HG02973 (cell line): Measurements from ENCODE around the gene TGFBR2.
A peak's percentile ranks its signal among the peaks of the same experiment; 100 is the strongest.
"Not testable (repeated sequence)": the region's sequence is repeated elsewhere in the genome, so short reads cannot be mapped to it uniquely, and the experiment has no call there.

Experiments used
- ATAC-seq: cut with Tn5 transposase; IDR thresholded peaks from one replicate; pipeline ENCODE4 v1.9.1; 2021; ENCODE audit warnings: moderate library complexity; ENCODE audit not compliant: unreplicated experiment

TGFBR2 gene

GRCh38 chr3:30655187-30655812 lies 48.9 kb downstream of the TGFBR2 start:
- no peak for ATAC-seq

- ATAC-seq, result no peak
Measured at GRCh38 chr3:30656624-30657141, 50.3 kb downstream of the TGFBR2 start.

DNA sequence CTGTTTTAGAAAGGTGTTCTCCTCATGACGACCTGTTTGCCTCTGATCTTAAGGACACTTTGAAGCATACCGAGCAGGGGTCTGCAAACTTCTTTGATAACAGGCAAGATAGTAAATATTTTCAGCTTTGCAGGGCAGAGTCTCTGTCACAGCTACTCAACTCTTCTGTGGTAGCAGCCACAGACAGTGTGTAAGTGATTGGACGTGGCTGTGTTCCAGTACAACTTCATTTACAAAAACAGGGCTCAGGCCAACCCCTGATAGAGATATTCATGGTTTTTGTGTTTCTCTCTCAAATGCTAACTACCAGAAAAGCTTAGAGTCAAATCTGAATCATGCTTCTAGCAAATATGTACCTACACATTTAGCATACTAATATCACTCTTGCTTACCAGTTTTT lies 51.5 kb downstream of the TGFBR2 start:
- peak; percentile 39 for ATAC-seq

DNA sequence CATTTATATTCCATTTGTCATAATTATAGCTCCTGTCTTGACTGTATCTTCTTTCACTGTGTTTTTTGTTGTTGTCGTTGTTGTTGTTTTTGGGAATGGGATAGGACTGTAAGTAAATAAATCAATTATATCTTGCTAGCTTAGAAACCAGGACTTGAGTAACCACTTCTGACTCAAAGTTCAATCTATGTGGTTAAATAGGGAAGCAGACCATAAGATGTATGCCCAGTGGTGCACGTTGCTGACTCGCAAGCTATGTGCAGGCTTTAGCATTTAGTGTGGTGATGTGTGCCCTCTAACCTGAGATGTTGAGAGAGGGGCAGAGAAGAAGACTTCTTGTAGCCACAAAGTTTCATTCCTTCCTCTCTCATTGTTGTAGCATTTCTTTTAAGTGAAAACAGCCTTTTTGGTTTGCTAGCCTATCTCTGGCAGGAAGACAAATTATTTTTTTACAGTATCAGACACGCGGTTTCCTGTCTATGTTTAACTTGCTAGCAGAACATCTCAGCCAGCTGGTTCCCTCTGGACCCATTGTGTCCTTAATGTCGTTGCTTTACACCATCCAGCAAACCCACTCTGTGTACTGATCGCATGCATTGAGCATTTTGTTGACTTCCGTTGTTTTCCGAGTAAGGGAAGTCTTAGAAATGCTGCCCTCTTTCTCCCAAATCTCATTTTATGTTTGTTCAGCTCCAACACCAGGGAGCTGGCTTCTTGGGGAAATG lies 52.1 kb downstream of the TGFBR2 start:
- peak; percentile 82 for ATAC-seq

- ATAC-seq, result no peak
Measured at GRCh38 chr3:30659270-30660130, 53.1 kb downstream of the TGFBR2 start.

- no peak for ATAC-seq
Measured at GRCh38 chr3:30660136-30660535, 53.7 kb downstream of the TGFBR2 start.

- ATAC-seq, result no peak
Measured at GRCh38 chr3:30660656-30661055, 54.3 kb downstream of the TGFBR2 start.

- no peak for ATAC-seq
Measured at GRCh38 chr3:30661098-30661873, 54.9 kb downstream of the TGFBR2 start.

- ATAC-seq, result no peak
Measured at GRCh38 chr3:30662836-30663235, 56.4 kb downstream of the TGFBR2 start.

- no peak for ATAC-seq
Measured at GRCh38 chr3:30663533-30664241, 57.3 kb downstream of the TGFBR2 start.

GRCh38 chr3:30664459-30664858 lies 58.1 kb downstream of the TGFBR2 start:
- ATAC-seq, result no peak

- no peak for ATAC-seq
Measured at GRCh38 chr3:30664884-30665283, 58.5 kb downstream of the TGFBR2 start.

DNA sequence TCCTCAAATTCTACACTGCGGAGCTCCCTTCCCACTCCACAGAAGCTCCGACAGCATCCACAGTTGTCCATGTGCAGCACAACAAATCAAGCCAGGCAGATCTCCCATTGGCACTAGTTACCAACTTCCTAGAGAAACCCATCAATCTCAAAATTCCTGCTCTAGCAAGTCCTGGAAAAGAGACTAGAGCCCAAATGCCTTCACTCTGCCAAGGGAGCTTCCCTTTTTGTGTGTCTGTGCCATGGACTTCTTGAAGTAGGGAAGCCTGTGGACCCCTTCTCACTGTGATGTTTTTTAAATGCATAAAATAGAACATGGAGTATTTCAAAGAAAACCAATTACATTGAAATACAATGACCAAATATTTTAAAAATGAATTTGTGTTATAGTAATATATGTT lies 59.1 kb downstream of the TGFBR2 start:
- ATAC-seq, result no peak

DNA sequence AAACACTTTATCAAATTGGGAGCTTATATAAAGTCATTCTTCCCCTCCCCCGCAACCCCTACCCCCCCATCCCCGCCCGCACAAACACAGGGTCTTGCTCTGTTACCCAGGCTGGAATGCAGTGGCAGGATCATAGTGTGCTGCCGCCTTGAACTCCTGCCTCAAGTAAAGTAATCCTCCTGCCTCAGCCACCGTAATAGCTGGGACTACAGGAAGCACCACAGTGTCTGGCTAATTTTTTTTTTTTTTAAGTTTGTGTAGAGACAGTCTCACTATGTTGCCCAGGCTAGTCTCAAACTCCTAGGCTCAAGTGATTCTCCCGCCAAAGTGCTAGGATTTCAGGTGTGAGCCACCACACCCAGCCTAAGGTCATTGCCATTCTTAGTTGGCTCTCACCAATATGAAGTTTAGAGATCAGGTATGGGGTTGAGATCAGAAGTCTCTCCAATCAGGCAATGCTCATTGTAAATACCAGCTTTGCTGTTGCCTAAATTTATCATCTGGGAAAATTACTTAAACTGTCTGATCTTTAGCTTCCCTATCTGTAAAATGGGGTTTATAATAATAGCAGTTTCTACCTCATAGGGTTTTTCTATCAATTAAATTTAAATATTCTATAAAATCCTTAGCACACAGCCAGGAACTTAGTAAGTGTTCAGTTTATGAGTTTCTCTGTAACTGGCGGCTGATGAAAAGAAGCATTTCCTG lies 60.3 kb downstream of the TGFBR2 start:
- ATAC-seq, result no peak

DNA sequence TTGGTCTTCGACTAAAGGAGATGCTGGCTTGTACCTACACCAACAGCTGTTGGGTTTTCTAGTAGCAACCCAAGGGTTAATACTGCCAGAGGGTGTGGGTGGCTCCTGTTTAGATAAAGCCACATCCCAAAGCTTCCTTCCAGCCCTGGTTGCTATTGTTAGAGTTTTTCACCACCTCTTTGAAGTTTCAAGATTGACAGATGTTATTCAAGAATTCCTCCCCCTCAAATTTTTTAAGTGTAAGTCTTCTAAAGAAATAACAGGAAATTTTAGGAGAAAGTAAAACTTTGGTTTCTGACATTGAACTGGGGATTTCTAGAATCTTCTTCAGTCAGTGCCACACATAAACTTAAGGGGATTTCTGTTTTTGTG lies 60.9 kb downstream of the TGFBR2 start:
- ATAC-seq, result no peak

- ATAC-seq, result no peak
Measured at GRCh38 chr3:30668051-30668609, 61.7 kb downstream of the TGFBR2 start.

GRCh38 chr3:30669360-30669934 lies 63.0 kb downstream of the TGFBR2 start:
- not testable (repeated sequence) for ATAC-seq

DNA sequence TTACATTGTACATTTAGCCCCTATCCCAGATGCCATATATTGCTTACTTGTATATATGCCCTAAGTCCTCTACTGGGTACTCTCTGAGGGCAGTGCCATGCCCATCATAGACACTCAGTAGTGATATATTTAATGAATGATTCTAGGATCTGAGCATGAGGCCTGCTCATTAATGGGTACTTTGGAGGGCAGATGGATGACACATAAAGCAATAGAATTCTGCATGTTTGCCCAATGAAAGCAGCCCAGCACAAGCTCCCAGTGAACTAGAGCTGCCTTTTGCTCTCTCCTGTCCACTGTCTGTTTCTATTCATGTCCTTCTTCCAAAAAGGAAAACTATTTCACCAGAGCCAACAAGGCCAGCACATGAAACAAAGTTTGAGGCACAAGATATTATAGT lies 63.9 kb downstream of the TGFBR2 start:
- no peak for ATAC-seq
